ENCODE data around the gene TGFB1.

DNA sequence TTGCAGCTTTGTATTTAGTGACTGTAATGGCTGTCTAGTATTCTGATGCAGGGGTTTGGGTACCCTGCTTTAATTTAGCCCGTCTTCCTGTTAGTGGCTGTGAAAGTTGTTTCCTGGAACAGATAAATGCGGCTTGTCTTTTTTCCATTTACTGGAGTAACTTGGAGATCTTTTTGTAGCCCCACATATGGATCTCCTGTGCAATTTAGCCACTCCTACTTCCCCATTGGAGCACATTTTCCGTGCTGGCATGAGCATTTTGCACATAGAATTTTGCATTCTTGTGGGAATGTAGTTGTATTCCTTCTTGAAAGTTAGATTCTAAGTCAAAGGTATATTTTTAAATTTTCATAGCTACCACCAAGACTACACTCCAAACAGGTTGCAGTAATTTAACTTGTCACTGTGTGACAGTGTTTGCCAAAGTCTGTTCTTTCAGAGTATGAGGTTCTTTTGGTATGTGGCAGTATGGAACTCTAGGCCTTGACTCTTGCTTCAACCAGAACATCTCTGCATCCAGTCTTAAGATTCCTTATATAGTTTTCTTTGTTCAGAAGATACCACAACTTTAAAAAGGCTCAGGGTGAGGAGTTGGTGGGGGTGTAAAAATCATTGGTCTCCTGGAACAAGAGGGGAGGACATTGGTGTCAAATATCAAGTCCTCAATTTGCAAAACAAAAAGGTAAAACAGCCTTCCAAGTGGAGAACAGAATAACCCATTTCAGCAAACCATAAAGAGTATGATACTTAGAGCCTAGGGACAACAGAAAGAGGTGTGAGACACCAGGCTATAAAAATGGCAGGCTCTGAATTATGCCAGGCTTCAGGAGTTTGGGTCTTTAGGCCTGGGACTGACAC is 64.8 kb downstream of the TGFB1 start:
- TF ChIP-seq, protein P1, sequence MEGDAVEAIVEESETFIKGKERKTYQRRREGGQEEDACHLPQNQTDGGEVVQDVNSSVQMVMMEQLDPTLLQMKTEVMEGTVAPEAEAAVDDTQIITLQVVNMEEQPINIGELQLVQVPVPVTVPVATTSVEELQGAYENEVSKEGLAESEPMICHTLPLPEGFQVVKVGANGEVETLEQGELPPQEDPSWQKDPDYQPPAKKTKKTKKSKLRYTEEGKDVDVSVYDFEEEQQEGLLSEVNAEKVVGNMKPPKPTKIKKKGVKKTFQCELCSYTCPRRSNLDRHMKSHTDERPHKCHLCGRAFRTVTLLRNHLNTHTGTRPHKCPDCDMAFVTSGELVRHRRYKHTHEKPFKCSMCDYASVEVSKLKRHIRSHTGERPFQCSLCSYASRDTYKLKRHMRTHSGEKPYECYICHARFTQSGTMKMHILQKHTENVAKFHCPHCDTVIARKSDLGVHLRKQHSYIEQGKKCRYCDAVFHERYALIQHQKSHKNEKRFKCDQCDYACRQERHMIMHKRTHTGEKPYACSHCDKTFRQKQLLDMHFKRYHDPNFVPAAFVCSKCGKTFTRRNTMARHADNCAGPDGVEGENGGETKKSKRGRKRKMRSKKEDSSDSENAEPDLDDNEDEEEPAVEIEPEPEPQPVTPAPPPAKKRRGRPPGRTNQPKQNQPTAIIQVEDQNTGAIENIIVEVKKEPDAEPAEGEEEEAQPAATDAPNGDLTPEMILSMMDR (optimal IDR thresholded peaks at IDR 0.05 in 1 of 3, IDR thresholded peaks at IDR 0.05 in 1 of 3, conservative IDR thresholded peaks at IDR 0.05 in 1 of 3; ENCODE audit: extremely low read depth in 1 of 3, insufficient read depth in 2 of 3, low read length in 3 of 3), result no peak
- TF ChIP-seq EZH2 (IDR thresholded peaks at IDR 0.05; ENCODE audit: low read length), result no peak
